Gastrocnemius medialis (tissue), 4 donors: ENCODE data around the gene NUP107. TPM values are rescaled to one million over a fixed set of nuclear protein-coding genes. Genes with fewer than 3 reads are reported as not detected.
A peak's percentile ranks its signal among the peaks of the same experiment; 100 is the strongest.

Experiments used
- ATAC-seq, 2 donors: fragments of 150-250 bp; one replicate each; pipeline ENCODE4 v1.9.1; 2016
- DNase-seq, 2 donors: peaks; one replicate each; pipeline ENCODE4 v3.0.0-alpha.2; 2019
- H3K27ac ChIP-seq, 4 donors: fragments of 200-600 bp; sonication (generic); 1 replicate in 1 of 4; 2 replicates in 3 of 4; pipeline ENCODE4 v1.5.1; 2016 to 2018; ENCODE audit warnings: mild to moderate bottlenecking in 2 of 4, moderate library complexity in 1 of 4
- H3K27me3 ChIP-seq, 3 donors: fragments of 200-600 bp; sonication (generic) in 2 of 3; 1 replicate in 1 of 3; 2 replicates in 2 of 3; pipeline versions ENCODE4 v1.5.1 to v1.6.0; 2016 to 2019; ENCODE audit warnings: mild to moderate bottlenecking in 1 of 3, moderate library complexity in 1 of 3
- H3K36me3 ChIP-seq, 2 donors: fragments of 200-600 bp; sonication (generic) in 1 of 2; one replicate each; pipeline ENCODE4 v1.5.1; 2017 to 2018
- H3K4me1 ChIP-seq, 2 donors: fragments of 200-600 bp; sonication (generic) in 1 of 2; one replicate each; pipeline ENCODE4 v1.5.1; 2016 to 2017; ENCODE audit warnings: mild to moderate bottlenecking in 2 of 2
- H3K4me3 ChIP-seq, 4 donors: fragments of 200-600 bp; sonication (generic) in 3 of 4; 1 replicate in 1 of 4; 2 replicates in 3 of 4; pipeline ENCODE4 v1.5.1; 2016 to 2019; ENCODE audit warnings: mild to moderate bottlenecking in 2 of 4
- H3K9me3 ChIP-seq, 3 donors: fragments of 200-600 bp; sonication (generic) in 2 of 3; 1 replicate in 1 of 3; 2 replicates in 2 of 3; pipeline ENCODE4 v1.5.1; 2016 to 2019
- POLR2A ChIP-seq, 2 donors: fragments of 450-650 bp; IDR thresholded peaks; one replicate each; pipeline ENCODE4 v1.6.1; 2017; ENCODE audit warnings: antibody characterized with exemption in 2 of 2, mild to moderate bottlenecking in 2 of 2, moderate library complexity in 2 of 2
- in situ Hi-C, 4 donors: fragments of 200-750 bp; cut with MboI; loops; one replicate each; pipeline versions ENCODE4 v1.15.0 to v1.8.0; 2017; ENCODE audit warnings: low sequenced_read_pairs in 4 of 4
- intact Hi-C: fragments of 100-400 bp; cut with DNase I; formaldehyde crosslinking; loops from one replicate; pipeline ENCODE4 v1.15.1; 2023; ENCODE audit warnings: low total_unique reads
- total RNA-seq, 4 donors: library from RNA; depleted of rRNA; stranded (reverse); fragments of >200 nt; gene quantifications; one replicate each; pipeline versions ENCODE4 v1.1.0 to v1.2.3, GENCODE V29; 2016
- TF ChIP-seq, protein P1 (sequence below), 5 experiments: fragments of 450-650 bp in 3 of 5; fragments of 200-600 bp in 2 of 5; sonication (generic) in 2 of 5; IDR thresholded peaks in 4 of 5; conservative IDR thresholded peaks in 1 of 5; 1 replicate in 4 of 5; 2 replicates in 1 of 5; pipeline ENCODE4 v1.5.1; 2016 to 2019; ENCODE audit warnings: antibody characterized with exemption in 5 of 5, mild to moderate bottlenecking in 3 of 5, moderate library complexity in 3 of 5

The NUP107 gene
- total RNA-seq, 4 donors from 2014 or later, result 13.0 to 43.1 (median 25.9) TPM

DNA sequence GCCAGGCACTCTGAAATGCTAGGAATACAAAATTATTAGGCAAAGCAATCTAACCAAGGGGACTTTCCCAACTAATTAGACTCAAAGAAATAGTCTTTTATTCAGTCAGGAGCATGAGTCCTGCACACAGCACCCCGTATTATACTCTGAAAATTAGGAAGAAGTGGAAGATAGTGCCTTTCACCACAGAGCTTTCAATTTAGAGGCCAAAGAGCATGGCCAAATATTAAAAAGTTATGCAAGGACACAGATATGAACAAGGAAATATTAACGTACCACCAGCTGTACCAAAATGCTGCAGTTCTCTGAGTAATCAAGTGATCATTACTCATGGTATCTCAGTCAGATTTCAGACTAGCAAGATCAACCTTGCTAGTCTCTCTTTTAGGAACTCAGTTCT, 98.6 kb downstream of the NUP107 start:
- H3K27me3 ChIP-seq, result no peaks in the 10 kb centered on the region
- H3K27ac ChIP-seq, result no peak overlapping the region
- TF ChIP-seq, protein P1, sequence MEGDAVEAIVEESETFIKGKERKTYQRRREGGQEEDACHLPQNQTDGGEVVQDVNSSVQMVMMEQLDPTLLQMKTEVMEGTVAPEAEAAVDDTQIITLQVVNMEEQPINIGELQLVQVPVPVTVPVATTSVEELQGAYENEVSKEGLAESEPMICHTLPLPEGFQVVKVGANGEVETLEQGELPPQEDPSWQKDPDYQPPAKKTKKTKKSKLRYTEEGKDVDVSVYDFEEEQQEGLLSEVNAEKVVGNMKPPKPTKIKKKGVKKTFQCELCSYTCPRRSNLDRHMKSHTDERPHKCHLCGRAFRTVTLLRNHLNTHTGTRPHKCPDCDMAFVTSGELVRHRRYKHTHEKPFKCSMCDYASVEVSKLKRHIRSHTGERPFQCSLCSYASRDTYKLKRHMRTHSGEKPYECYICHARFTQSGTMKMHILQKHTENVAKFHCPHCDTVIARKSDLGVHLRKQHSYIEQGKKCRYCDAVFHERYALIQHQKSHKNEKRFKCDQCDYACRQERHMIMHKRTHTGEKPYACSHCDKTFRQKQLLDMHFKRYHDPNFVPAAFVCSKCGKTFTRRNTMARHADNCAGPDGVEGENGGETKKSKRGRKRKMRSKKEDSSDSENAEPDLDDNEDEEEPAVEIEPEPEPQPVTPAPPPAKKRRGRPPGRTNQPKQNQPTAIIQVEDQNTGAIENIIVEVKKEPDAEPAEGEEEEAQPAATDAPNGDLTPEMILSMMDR (IDR thresholded peaks at IDR 0.05 in 4 of 5, conservative IDR thresholded peaks at IDR 0.05 in 1 of 5), result no peak
- DNase-seq (no peak), ATAC-seq (no peak)
- in situ Hi-C loops, result no loop called here
- H3K9me3 ChIP-seq, result no peaks in the 10 kb centered on the region
- H3K36me3 ChIP-seq, result no peaks in the 10 kb centered on the region
- intact Hi-C loops, result no loop called here
- H3K4me3 ChIP-seq, result no peak overlapping the region
- peaks cover 3 to 4% of the 10 kb centered on the region in 2 donors for H3K4me1 ChIP-seq

DNA sequence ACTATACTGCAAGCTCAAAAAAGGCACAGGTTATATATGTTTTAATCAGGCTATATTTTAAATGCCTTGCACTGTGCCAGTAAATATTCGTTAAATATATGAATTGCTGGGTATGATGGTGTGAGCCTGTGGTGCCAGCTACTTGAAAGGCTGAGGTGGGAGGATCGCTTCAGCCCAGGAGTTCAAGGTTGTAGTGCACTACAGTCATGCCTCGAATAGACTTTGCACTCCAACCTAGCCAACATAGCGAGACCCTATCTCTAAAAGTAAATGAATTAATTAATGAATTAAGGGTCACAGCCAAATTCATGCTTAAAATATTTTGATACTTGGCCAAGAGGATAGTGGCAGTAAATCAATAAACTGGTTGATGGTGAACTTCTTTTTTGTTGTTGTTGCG, 99.0 kb downstream of the NUP107 start:
- no peak overlapping the region for H3K27ac ChIP-seq
- no peaks in the 10 kb centered on the region for H3K36me3 ChIP-seq
- TF ChIP-seq, protein P1 (IDR thresholded peaks at IDR 0.05 in 4 of 5, conservative IDR thresholded peaks at IDR 0.05 in 1 of 5), result no peak
- TF ChIP-seq POLR2A (IDR thresholded peaks at IDR 0.05), result no peak
- no peaks in the 10 kb centered on the region for H3K27me3 ChIP-seq
- intact Hi-C loops (no loop called here), in situ Hi-C loops (no loop called here)
- no peak overlapping the region for H3K4me3 ChIP-seq
- H3K9me3 ChIP-seq, result no peaks in the 10 kb centered on the region
- peaks cover 3 to 4% of the 10 kb centered on the region in 2 donors for H3K4me1 ChIP-seq
- ATAC-seq (no peak), DNase-seq (no peak)

DNA sequence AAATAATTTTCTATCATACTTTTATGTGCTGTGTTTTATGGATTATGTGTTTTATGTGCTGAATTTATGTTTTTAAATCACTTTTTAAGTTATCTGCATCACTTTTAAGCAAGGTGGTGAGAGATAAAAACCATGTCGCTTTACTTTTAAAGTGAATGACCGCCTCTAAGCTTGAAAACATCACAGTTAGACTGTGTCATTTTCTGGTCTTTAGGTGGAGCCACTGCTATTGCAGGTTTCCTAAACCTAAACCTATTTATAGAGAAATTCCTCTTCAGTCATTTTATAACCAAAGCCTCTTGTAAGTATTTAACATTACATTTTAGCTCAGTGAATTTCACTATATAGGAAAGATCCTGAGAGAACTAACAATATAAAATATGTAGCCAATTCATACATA, 100.2 kb downstream of the NUP107 start:
- Histone ChIP-seq H3K4me1 (peaks cover 3 to 4% of the 10 kb centered on the region in 2 donors), H3K4me3 (no peak overlapping the region), H3K36me3 (no peaks in the 10 kb centered on the region), H3K27me3 (no peaks in the 10 kb centered on the region), H3K9me3 (no peaks in the 10 kb centered on the region), H3K27ac (peak overlapping the region; percentile 16 to 37 (median 28))
- in situ Hi-C loops, result no loop called here
- ATAC-seq, result no peak
- intact Hi-C loops, result no loop called here
- DNase-seq, result no peak
- TF ChIP-seq, protein P1 (IDR thresholded peaks at IDR 0.05 in 4 of 5, conservative IDR thresholded peaks at IDR 0.05 in 1 of 5), result no peak
- no peak for TF ChIP-seq POLR2A (IDR thresholded peaks at IDR 0.05)

DNA sequence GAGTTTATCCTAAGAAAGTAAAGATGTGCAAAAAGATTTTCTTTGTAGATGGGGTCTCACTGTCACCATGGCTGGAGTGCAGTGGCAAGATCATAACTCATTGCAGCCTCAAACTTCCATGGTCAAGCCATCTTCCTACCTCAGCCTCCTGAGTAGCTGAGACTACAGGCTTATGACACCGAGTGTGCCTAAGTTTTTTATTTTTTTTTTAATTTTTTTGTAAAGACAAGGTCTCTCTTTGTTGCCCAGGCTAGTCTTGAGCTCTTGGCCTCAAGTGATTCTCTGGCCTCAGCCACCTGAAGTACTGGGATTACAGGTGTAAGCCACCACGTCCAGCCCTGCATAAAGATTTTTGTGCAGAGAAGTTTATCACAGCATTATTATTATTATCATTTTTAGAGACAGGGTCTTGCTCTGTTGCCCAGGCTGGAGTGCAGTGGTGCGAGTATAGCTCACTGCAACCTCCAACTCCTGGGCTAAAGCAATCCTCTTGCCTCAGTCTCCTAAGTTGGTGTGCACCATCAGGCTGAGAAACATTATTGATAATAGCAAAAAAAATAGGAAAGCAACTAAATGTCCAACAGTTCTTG, 101.9 kb downstream of the NUP107 start:
- Histone ChIP-seq H3K4me1 (peaks cover 3 to 4% of the 10 kb centered on the region in 2 donors), H3K27ac (no peak overlapping the region), H3K9me3 (no peaks in the 10 kb centered on the region), H3K4me3 (no peak overlapping the region), H3K36me3 (no peaks in the 10 kb centered on the region), H3K27me3 (no peaks in the 10 kb centered on the region)
- TF ChIP-seq, protein P1 (IDR thresholded peaks at IDR 0.05 in 4 of 5, conservative IDR thresholded peaks at IDR 0.05 in 1 of 5), result no peak
- no peak for TF ChIP-seq POLR2A (IDR thresholded peaks at IDR 0.05)
- no peak for ATAC-seq
- in situ Hi-C loops, result no loop called here
- DNase-seq, result no peak
- intact Hi-C loops, result no loop called here
